ENCODE results near the gene ZNF503. TPM values are rescaled to one million over a fixed set of nuclear protein-coding genes. Genes with fewer than 3 reads are reported as not detected.

The ZNF503 gene
- total RNA-seq, 4 donors from 2014 or later, result 12.1 to 99.4 (median 26.0) TPM

DNA sequence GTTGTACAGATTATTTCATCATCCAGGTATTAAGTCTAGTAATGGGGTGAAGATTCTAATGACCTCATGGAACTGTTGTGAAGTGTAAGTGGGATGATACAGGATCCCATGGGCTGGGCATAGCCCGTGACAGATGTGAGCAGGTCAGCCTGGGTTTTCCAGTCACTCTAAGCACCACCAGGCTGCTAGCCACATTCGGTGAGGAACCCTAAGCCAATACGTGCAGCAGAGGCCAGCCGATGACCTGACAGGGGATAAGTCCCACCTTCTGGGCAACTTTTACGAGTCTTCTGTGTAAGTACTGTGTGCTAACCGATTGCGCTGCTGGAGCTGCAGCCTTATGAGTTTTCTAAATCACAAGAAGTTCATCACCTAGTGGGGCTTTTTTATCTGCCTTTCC, 7.3 kb downstream of the ZNF503 start:
- intact Hi-C loops (cut with DNase I; ENCODE audit: low total_unique reads), result loop anchor here (10.0 kb wide), 2 partner anchors 511 to 911 kb away; no protein-coding TSS in a partner anchor
- no peak overlapping the region for H3K4me3 ChIP-seq
- H3K36me3 ChIP-seq, result no peaks in the 10 kb centered on the region
- DNase-seq, result no peak
- H3K9me3 ChIP-seq, result no peaks in the 10 kb centered on the region
- TF ChIP-seq POLR2A (IDR thresholded peaks at IDR 0.05), result no peak
- TF ChIP-seq, protein P1, sequence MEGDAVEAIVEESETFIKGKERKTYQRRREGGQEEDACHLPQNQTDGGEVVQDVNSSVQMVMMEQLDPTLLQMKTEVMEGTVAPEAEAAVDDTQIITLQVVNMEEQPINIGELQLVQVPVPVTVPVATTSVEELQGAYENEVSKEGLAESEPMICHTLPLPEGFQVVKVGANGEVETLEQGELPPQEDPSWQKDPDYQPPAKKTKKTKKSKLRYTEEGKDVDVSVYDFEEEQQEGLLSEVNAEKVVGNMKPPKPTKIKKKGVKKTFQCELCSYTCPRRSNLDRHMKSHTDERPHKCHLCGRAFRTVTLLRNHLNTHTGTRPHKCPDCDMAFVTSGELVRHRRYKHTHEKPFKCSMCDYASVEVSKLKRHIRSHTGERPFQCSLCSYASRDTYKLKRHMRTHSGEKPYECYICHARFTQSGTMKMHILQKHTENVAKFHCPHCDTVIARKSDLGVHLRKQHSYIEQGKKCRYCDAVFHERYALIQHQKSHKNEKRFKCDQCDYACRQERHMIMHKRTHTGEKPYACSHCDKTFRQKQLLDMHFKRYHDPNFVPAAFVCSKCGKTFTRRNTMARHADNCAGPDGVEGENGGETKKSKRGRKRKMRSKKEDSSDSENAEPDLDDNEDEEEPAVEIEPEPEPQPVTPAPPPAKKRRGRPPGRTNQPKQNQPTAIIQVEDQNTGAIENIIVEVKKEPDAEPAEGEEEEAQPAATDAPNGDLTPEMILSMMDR (IDR thresholded peaks at IDR 0.05), result no peak
- H3K4me1 ChIP-seq, result no peaks in the 10 kb centered on the region
- H3K27me3 ChIP-seq, result no peaks in the 10 kb centered on the region
- H3K27ac ChIP-seq, result no peak overlapping the region

DNA sequence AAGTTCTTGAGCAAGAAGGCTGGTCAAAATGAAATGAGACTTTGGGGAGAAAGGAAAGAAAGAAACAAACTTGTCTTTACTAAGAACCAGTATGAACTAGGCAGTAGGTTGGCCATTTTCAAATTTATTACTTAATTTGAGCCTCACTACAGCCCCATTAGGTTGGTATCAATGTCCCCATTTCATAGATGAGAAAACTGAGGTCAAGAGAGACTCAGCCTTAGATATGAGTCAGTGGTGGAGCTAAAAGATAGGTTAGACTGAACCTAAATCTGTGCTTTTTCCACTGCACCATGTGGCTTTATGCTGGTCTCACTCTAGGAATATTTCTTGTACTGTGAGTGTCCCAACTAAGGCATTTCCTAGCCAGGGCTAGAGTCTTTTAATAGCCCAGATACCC, 8.8 kb downstream of the ZNF503 start:
- no peak overlapping the region for H3K4me3 ChIP-seq
- H3K4me1 ChIP-seq, result no peaks in the 10 kb centered on the region
- no peaks in the 10 kb centered on the region for H3K9me3 ChIP-seq
- intact Hi-C loops (cut with DNase I; ENCODE audit: low total_unique reads), result loop anchor here (10.0 kb wide), 2 partner anchors 512 to 912 kb away; no protein-coding TSS in a partner anchor
- H3K27ac ChIP-seq, result no peak overlapping the region
- DNase-seq, result no peak
- no peak for TF ChIP-seq POLR2A (IDR thresholded peaks at IDR 0.05)
- TF ChIP-seq, protein P1 (IDR thresholded peaks at IDR 0.05), result no peak
- no peaks in the 10 kb centered on the region for H3K36me3 ChIP-seq
- no peaks in the 10 kb centered on the region for H3K27me3 ChIP-seq

GRCh38 chr10:75392271-75392670, 9.3 kb downstream of the ZNF503 start:
- no peak for TF ChIP-seq POLR2A (IDR thresholded peaks at IDR 0.05)
- TF ChIP-seq, protein P1 (IDR thresholded peaks at IDR 0.05), result no peak
- no peak overlapping the region for H3K27ac ChIP-seq
- DNase-seq, result no peak
- intact Hi-C loops (cut with DNase I; ENCODE audit: low total_unique reads), result loop anchor here (10.0 kb wide), 2 partner anchors 513 to 913 kb away; no protein-coding TSS in a partner anchor
- H3K36me3 ChIP-seq, result no peaks in the 10 kb centered on the region
- no peaks in the 10 kb centered on the region for H3K27me3 ChIP-seq
- no peak overlapping the region for H3K4me3 ChIP-seq
- H3K9me3 ChIP-seq, result no peaks in the 10 kb centered on the region
- H3K4me1 ChIP-seq, result no peaks in the 10 kb centered on the region

- H3K4me1 ChIP-seq, result no peaks in the 10 kb centered on the region
- no peak overlapping the region for H3K27ac ChIP-seq
- intact Hi-C loops (cut with DNase I; ENCODE audit: low total_unique reads), result loop anchor here (10.0 kb wide), 2 partner anchors 515 to 915 kb away; no protein-coding TSS in a partner anchor
- H3K4me3 ChIP-seq, result no peak overlapping the region
- DNase-seq, result no peak
- no peaks in the 10 kb centered on the region for H3K36me3 ChIP-seq
- H3K9me3 ChIP-seq, result peaks cover 0 to 4% of the 10 kb centered on the region in 2 donors
- no peaks in the 10 kb centered on the region for H3K27me3 ChIP-seq
- TF ChIP-seq, protein P1 (IDR thresholded peaks at IDR 0.05), result no peak
- no peak for TF ChIP-seq POLR2A (IDR thresholded peaks at IDR 0.05)
Observed at GRCh38 chr10:75390178-75390577, 11.4 kb downstream of the ZNF503 start.

GRCh38 chr10:75388082-75388481, 13.5 kb downstream of the ZNF503 start:
- TF ChIP-seq POLR2A (IDR thresholded peaks at IDR 0.05), result no peak
- TF ChIP-seq, protein P1 (IDR thresholded peaks at IDR 0.05), result no peak
- H3K27me3 ChIP-seq, result no peaks in the 10 kb centered on the region
- intact Hi-C loops (cut with DNase I; ENCODE audit: low total_unique reads), result no loop called here
- peaks cover 0 to 4% of the 10 kb centered on the region in 2 donors for H3K9me3 ChIP-seq
- no peaks in the 10 kb centered on the region for H3K4me1 ChIP-seq
- DNase-seq, result no peak
- no peaks in the 10 kb centered on the region for H3K36me3 ChIP-seq
- H3K4me3 ChIP-seq, result no peak overlapping the region
- no peak overlapping the region for H3K27ac ChIP-seq

All from uterus (tissue), 4 donors.